ENCODE data around the gene SERINC5.
"Not testable (repeated sequence)": the region's sequence is repeated elsewhere in the genome, so short reads cannot be mapped to it uniquely, and the experiment has no call there.

SERINC5 gene

GRCh38 chr5:80283360-80283759 lies 27.5 kb upstream of the SERINC5 start:
- Histone ChIP-seq H3K9me3 (ENCODE audit: control insufficient read depth, low read length) (no peaks in the 10 kb centered on the region), H3K4me3 (ENCODE audit: extremely low read depth, insufficient read depth, low read length, poor library complexity, severe bottlenecking) (no peak overlapping the region), H3K27ac (ENCODE audit: low read depth, low read length, severe bottlenecking) (no peak overlapping the region), H3K4me1 (ENCODE audit: control insufficient read depth, insufficient read depth, low read length, poor library complexity, severe bottlenecking) (peaks cover 11% of the 10 kb centered on the region), H3K36me3 (ENCODE audit: control insufficient read depth, insufficient read depth, low read length) (no peaks in the 10 kb centered on the region)
- no CpG with 5 or more reads among the region's 1 CpG for WGBS, 2 experiments (ENCODE audit: insufficient coverage in 2 of 2)

- H3K4me1 ChIP-seq (ENCODE audit: control insufficient read depth, insufficient read depth, low read length, poor library complexity, severe bottlenecking) = peaks cover 11% of the 10 kb centered on the region
- no peaks in the 10 kb centered on the region for H3K9me3 ChIP-seq (ENCODE audit: control insufficient read depth, low read length)
- no peaks in the 10 kb centered on the region for H3K36me3 ChIP-seq (ENCODE audit: control insufficient read depth, insufficient read depth, low read length)
- H3K4me3 ChIP-seq (ENCODE audit: extremely low read depth, insufficient read depth, low read length, poor library complexity, severe bottlenecking) = no peak overlapping the region
- H3K27ac ChIP-seq (ENCODE audit: low read depth, low read length, severe bottlenecking) = peak overlapping the region; percentile 29
- WGBS, 2 experiments (ENCODE audit: insufficient coverage in 2 of 2) = 75 to 85% methylated on average over 2 of the region's 3 CpGs
These were observed 26.2 kb upstream of the SERINC5 start for GRCh38 chr5:80282054-80282453.

- H3K4me1 ChIP-seq (ENCODE audit: control insufficient read depth, insufficient read depth, low read length, poor library complexity, severe bottlenecking) = peaks cover 4% of the 10 kb centered on the region
- H3K27ac ChIP-seq (ENCODE audit: low read depth, low read length, severe bottlenecking) = no peak overlapping the region
- WGBS, 2 experiments (ENCODE audit: insufficient coverage in 2 of 2) = 67% methylated on average over 1 of the region's 2 CpGs; no CpG with 5 or more reads in 1 of the 2 experiments
- no peaks in the 10 kb centered on the region for H3K36me3 ChIP-seq (ENCODE audit: control insufficient read depth, insufficient read depth, low read length)
- no peaks in the 10 kb centered on the region for H3K9me3 ChIP-seq (ENCODE audit: control insufficient read depth, low read length)
- no peak overlapping the region for H3K4me3 ChIP-seq (ENCODE audit: extremely low read depth, insufficient read depth, low read length, poor library complexity, severe bottlenecking)
These were observed 21.3 kb upstream of the SERINC5 start for GRCh38 chr5:80277191-80277590.

- Histone ChIP-seq H3K27ac (ENCODE audit: low read depth, low read length, severe bottlenecking) (no peak overlapping the region), H3K36me3 (ENCODE audit: control insufficient read depth, insufficient read depth, low read length) (no peaks in the 10 kb centered on the region), H3K9me3 (ENCODE audit: control insufficient read depth, low read length) (no peaks in the 10 kb centered on the region), H3K4me3 (ENCODE audit: extremely low read depth, insufficient read depth, low read length, poor library complexity, severe bottlenecking) (no peak overlapping the region), H3K4me1 (ENCODE audit: control insufficient read depth, insufficient read depth, low read length, poor library complexity, severe bottlenecking) (no peaks in the 10 kb centered on the region)
These were observed 20.3 kb upstream of the SERINC5 start for GRCh38 chr5:80276186-80276585.

- no peak overlapping the region for H3K4me3 ChIP-seq (ENCODE audit: extremely low read depth, insufficient read depth, low read length, poor library complexity, severe bottlenecking)
- 86 to 92% methylated on average over 1 to 2 of the region's 2 CpGs for WGBS, 2 experiments (ENCODE audit: insufficient coverage in 2 of 2)
- no peaks in the 10 kb centered on the region for H3K4me1 ChIP-seq (ENCODE audit: control insufficient read depth, insufficient read depth, low read length, poor library complexity, severe bottlenecking)
- no peak overlapping the region for H3K27ac ChIP-seq (ENCODE audit: low read depth, low read length, severe bottlenecking)
- no peaks in the 10 kb centered on the region for H3K36me3 ChIP-seq (ENCODE audit: control insufficient read depth, insufficient read depth, low read length)
- no peaks in the 10 kb centered on the region for H3K9me3 ChIP-seq (ENCODE audit: control insufficient read depth, low read length)
These were observed 19.5 kb upstream of the SERINC5 start for GRCh38 chr5:80275347-80275746.

- H3K4me1 ChIP-seq (ENCODE audit: control insufficient read depth, insufficient read depth, low read length, poor library complexity, severe bottlenecking); H3K4me3 ChIP-seq (ENCODE audit: extremely low read depth, insufficient read depth, low read length, poor library complexity, severe bottlenecking); H3K36me3 ChIP-seq (ENCODE audit: control insufficient read depth, insufficient read depth, low read length); H3K27ac ChIP-seq (ENCODE audit: low read depth, low read length, severe bottlenecking); H3K9me3 ChIP-seq (ENCODE audit: control insufficient read depth, low read length): not testable (repeated sequence)
- 80 to 90% methylated on average over 1 to 2 of the region's 2 CpGs for WGBS, 2 experiments (ENCODE audit: insufficient coverage in 2 of 2)
These were observed 14.7 kb upstream of the SERINC5 start for GRCh38 chr5:80270543-80270942.

- H3K4me3 ChIP-seq (ENCODE audit: extremely low read depth, insufficient read depth, low read length, poor library complexity, severe bottlenecking) = no peak overlapping the region
These were observed 14.2 kb upstream of the SERINC5 start for GRCh38 chr5:80269991-80270438.

GRCh38 chr5:80268916-80269315 lies 13.1 kb upstream of the SERINC5 start:
- no peak overlapping the region for H3K27ac ChIP-seq (ENCODE audit: low read depth, low read length, severe bottlenecking)
- H3K9me3 ChIP-seq (ENCODE audit: control insufficient read depth, low read length) = no peaks in the 10 kb centered on the region
- H3K4me1 ChIP-seq (ENCODE audit: control insufficient read depth, insufficient read depth, low read length, poor library complexity, severe bottlenecking) = no peaks in the 10 kb centered on the region
- WGBS, 2 experiments (ENCODE audit: insufficient coverage in 2 of 2) = no CpG with 5 or more reads among the region's 5 CpGs
- H3K36me3 ChIP-seq (ENCODE audit: control insufficient read depth, insufficient read depth, low read length) = no peaks in the 10 kb centered on the region
- H3K4me3 ChIP-seq (ENCODE audit: extremely low read depth, insufficient read depth, low read length, poor library complexity, severe bottlenecking) = no peak overlapping the region

More at GRCh38 chr5:80269991-80270438, 14.2 kb upstream of the SERINC5 start:
- no peaks in the 10 kb centered on the region for H3K9me3 ChIP-seq (ENCODE audit: control insufficient read depth, low read length)
- no peaks in the 10 kb centered on the region for H3K36me3 ChIP-seq (ENCODE audit: control insufficient read depth, insufficient read depth, low read length)
- 89 to 94% methylated on average over 5 to 6 of the region's 8 CpGs for WGBS, 2 experiments (ENCODE audit: insufficient coverage in 2 of 2)
- H3K27ac ChIP-seq (ENCODE audit: low read depth, low read length, severe bottlenecking) = no peak overlapping the region
- H3K4me1 ChIP-seq (ENCODE audit: control insufficient read depth, insufficient read depth, low read length, poor library complexity, severe bottlenecking) = no peaks in the 10 kb centered on the region

GRCh38 chr5:80266566-80266965 lies 10.7 kb upstream of the SERINC5 start:
- H3K4me1 ChIP-seq (ENCODE audit: control insufficient read depth, insufficient read depth, low read length, poor library complexity, severe bottlenecking) = no peaks in the 10 kb centered on the region
- no peak overlapping the region for H3K27ac ChIP-seq (ENCODE audit: low read depth, low read length, severe bottlenecking)
- 57 to 65% methylated on average over 1 to 2 of the region's 2 CpGs for WGBS, 2 experiments (ENCODE audit: insufficient coverage in 2 of 2)
- no peaks in the 10 kb centered on the region for H3K36me3 ChIP-seq (ENCODE audit: control insufficient read depth, insufficient read depth, low read length)
- H3K9me3 ChIP-seq (ENCODE audit: control insufficient read depth, low read length) = no peaks in the 10 kb centered on the region
- no peak overlapping the region for H3K4me3 ChIP-seq (ENCODE audit: extremely low read depth, insufficient read depth, low read length, poor library complexity, severe bottlenecking)

- H3K27ac ChIP-seq (ENCODE audit: low read depth, low read length, severe bottlenecking) = no peak overlapping the region
- no peaks in the 10 kb centered on the region for H3K4me1 ChIP-seq (ENCODE audit: control insufficient read depth, insufficient read depth, low read length, poor library complexity, severe bottlenecking)
- H3K9me3 ChIP-seq (ENCODE audit: control insufficient read depth, low read length) = no peaks in the 10 kb centered on the region
- no peaks in the 10 kb centered on the region for H3K36me3 ChIP-seq (ENCODE audit: control insufficient read depth, insufficient read depth, low read length)
- no peak overlapping the region for H3K4me3 ChIP-seq (ENCODE audit: extremely low read depth, insufficient read depth, low read length, poor library complexity, severe bottlenecking)
- WGBS, 2 experiments (ENCODE audit: insufficient coverage in 2 of 2) = 88 to 100% methylated on average over 1 of the region's 1 CpG
These were observed 4.6 kb upstream of the SERINC5 start for GRCh38 chr5:80260461-80260860.

- no peaks in the 10 kb centered on the region for H3K4me1 ChIP-seq (ENCODE audit: control insufficient read depth, insufficient read depth, low read length, poor library complexity, severe bottlenecking)
- no peak overlapping the region for H3K4me3 ChIP-seq (ENCODE audit: extremely low read depth, insufficient read depth, low read length, poor library complexity, severe bottlenecking)
- H3K9me3 ChIP-seq (ENCODE audit: control insufficient read depth, low read length) = no peaks in the 10 kb centered on the region
- H3K36me3 ChIP-seq (ENCODE audit: control insufficient read depth, insufficient read depth, low read length) = no peaks in the 10 kb centered on the region
- WGBS, 2 experiments (ENCODE audit: insufficient coverage in 2 of 2) = 78 to 96% methylated on average over 1 to 4 of the region's 6 CpGs
- no peak overlapping the region for H3K27ac ChIP-seq (ENCODE audit: low read depth, low read length, severe bottlenecking)
These were observed 3.8 kb upstream of the SERINC5 start for GRCh38 chr5:80259511-80260203.

All from mesodermal cell (in vitro differentiated cells).